HG03064 (cell line): ENCODE data around the gene RNF141.

ENCODE experiments used
- ATAC-seq: cut with Tn5 transposase; IDR thresholded peaks from one replicate; pipeline ENCODE4 v1.9.1; 2021; ENCODE audit warnings: low read depth; ENCODE audit not compliant: unreplicated experiment

The RNF141 gene

GRCh38 chr11:10485646-10486045 is 55.3 kb downstream of the RNF141 start:
- no peak for ATAC-seq

DNA sequence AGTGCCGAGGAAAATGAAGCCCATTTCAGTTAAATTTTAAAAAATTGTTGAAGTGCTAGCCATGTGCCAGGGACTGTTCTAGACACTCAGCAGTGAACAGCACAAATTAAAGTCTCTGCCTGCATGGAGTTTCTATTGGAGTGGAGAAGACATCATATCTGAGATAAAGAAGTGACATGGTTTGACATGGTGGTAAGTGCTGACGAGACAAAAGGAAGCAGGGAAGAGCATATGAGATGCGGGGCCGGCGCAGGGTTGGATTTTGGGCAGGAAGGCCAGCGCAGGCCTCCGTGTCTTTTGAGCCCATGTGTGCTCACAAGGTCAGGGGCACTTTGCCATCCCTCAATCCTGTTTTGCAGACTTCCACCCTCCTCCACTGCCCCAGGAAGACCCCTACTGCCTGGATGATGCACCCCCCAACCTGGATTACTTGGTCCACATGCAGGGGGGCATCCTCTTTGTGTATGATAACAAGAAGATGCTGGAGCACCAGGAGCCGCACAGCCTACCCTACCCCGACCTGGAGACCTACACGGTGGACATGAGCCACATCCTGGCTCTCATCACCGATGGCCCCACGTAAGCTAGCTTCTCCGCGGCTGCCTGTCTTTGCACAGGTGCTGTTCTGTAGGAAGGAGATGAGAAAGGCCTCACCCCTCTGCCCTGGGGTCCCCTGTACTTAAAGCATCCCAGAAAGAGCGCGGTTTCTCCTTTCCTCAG is 56.4 kb downstream of the RNF141 start:
- ATAC-seq = no peak

- no peak for ATAC-seq
These were observed 57.4 kb downstream of the RNF141 start for GRCh38 chr11:10483584-10483983.

GRCh38 chr11:10483174-10483573 is 57.8 kb downstream of the RNF141 start:
- no peak for ATAC-seq

DNA sequence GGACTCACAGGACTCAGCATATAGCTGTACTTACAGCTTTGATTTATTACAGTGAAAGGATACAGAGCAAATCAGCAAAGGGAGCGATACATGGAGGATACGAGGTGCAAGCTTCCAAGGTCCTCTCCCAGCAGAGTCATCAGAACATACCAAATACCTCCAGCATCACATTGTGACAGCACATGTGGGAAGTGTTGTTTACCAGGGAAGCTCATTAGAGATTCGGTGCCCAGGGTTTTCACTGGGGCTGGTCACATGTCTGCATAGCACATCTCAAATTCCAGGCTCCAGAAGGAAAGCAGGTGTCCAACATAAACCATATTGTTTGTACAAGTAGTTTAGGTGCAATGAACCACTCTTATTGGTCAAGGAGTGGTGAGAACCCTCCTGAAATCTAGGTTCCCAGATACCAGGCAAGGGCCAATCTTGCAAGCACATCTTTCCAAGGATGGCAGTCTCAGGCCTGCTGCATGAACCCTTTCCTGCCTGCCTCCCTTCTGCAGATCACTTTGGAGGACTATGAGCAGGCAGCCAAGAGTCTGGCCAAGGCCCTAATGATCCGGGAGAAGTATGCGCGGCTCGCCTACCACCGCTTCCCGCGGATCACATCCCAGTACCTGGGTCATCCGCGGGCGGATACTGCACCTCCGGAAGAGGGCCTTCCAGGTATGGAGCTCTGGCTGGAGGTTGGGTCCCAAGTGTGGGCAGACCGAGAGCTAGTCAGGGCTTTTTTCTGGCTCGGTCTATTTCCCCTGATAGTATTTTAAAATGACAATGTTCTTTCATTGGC is 59.2 kb downstream of the RNF141 start:
- no peak for ATAC-seq

- no peak for ATAC-seq
These were observed 60.2 kb downstream of the RNF141 start for GRCh38 chr11:10480760-10481159.

DNA sequence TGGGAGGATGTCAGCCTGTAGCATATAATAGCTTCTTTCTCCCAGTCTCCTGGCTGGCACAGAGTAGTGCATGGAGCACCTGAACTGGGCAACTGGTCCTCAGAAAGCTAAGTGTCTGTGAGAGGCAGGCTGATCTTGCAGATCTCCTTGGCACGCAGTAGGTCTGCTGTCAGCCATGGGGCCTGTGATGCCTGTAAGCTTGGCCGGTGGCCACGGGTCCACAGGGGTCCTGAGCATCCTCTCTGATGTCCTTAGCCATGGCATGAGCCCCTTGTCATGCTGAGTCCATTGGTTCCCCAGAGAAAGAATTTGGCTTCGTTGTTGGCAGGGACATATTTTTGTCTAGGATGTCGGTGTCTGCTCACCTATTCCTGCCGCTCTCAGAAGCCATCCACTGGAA is 61.0 kb downstream of the RNF141 start:
- no peak for ATAC-seq

- ATAC-seq = no peak
These were observed 62.1 kb downstream of the RNF141 start for GRCh38 chr11:10478574-10479550.

GRCh38 chr11:10478066-10478465 is 62.9 kb downstream of the RNF141 start:
- no peak for ATAC-seq

DNA sequence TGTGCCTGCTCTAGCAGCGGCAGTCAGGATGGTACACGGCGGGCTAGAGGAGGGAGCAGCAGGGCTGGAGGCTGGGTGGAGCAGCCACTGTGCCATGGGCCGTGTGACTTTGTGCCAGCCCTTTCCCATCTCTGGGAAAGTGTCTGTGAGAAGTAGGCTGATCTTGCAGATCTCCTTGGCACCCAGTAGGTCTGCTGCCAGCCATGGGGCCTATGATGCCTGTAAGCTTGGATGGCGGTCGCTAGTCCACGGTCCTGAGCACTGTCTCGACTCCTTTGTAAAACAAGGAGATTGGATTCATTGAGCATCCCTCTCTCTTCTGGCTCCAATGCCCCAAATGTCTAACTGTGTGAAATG is 63.3 kb downstream of the RNF141 start:
- no peak for ATAC-seq

DNA sequence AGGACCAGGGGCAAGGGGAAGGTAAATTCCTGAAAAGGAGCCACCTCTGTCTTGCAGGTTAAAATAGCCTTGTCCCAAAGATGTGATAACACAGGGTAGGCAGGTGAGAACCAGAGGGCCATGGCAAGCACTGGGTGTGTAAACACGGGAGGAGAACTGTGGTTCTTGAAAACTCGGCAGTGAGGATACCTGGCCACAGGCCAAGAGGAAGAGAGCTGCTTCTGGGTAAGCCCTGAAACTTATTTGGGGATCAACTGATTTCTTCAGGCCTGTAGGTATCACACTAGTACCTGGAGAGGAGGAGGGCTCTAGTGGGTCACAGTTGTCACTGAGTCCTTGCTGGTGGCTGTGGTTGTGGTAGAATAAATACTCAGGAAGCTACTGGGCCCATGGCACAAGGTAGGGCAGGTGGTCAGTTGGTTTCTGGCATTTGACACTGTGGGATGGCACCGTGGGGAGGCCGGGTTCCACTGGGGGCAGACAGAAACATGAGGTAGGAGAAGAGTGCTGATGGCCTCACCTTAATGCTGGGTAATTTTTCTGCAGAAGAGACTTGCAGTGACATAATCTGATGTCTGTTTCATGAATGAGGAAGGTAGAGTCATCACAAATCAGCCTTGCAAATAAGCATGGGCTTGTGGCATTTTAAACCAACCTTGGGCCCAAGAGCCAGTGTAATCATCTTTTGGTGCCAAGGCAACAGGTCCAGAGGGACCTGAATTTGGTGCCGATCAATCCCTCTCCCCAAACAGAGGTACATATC is 63.9 kb downstream of the RNF141 start:
- no peak for ATAC-seq

- no peak for ATAC-seq
These were observed 64.6 kb downstream of the RNF141 start for GRCh38 chr11:10476342-10476741.

DNA sequence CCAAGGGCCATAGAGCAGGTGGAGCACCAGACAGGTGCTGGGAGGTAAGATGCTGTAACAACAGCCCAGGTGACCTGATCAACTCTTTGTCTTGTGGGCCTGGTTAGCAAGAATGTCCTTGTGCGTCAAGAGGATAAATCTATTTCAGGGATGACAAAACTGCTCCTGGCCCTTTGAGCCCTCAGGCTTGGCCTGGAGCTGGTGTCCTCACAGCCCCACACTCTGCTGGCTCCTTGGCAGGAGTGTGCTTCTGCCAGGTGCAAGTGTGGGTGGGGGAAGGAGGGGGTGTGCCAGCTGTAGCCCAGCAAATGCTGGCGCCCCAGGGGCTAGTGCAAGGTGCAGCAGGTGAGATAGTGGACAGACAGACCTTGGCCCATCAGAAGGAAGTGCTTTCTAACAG is 66.4 kb downstream of the RNF141 start:
- no peak for ATAC-seq

DNA sequence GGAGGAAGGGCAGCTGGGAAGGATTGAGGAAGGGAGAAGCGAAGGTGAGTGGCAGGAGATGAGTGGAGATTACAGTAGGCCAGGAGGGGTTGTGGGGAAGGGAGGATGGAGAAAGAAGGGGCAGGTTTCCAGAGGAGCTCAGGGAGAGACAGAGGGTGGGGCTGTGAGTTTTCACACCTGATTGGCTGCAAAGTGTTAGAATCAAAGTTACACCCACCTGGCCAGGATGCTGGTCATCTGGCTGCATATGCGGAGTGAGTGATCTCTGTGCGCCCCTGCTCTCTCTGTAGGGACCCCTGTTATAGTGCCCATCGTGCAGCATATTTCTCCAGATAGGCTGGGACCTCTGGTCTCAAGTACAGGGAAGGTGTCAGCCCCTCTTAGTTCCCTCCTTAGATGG is 67.6 kb downstream of the RNF141 start:
- ATAC-seq = no peak

GRCh38 chr11:10462746-10463300 is 78.2 kb downstream of the RNF141 start:
- no peak for ATAC-seq
